Effector memory CD4-positive, alpha-beta T cell (primary cell): ENCODE measurements around the gene PROSER3.

ENCODE experiments used
- DNase-seq, 3 donors: peaks; one replicate each; pipeline ENCODE4 v3.0.0-alpha.2; 2020
- H3K27ac ChIP-seq: 2 replicates; pipeline ENCODE4 v1.7.0; 2013; ENCODE audit warnings: mild to moderate bottlenecking, low read length, moderate library complexity; ENCODE audit not compliant: insufficient read depth, poor library complexity, severe bottlenecking
- H3K27me3 ChIP-seq: replicated peaks from 2 replicates; pipeline ENCODE4 v1.7.0; 2013; ENCODE audit warnings: mild to moderate bottlenecking, low read length; ENCODE audit not compliant: insufficient read depth, control insufficient read depth, poor library complexity, severe bottlenecking
- H3K36me3 ChIP-seq: 2 replicates; pipeline ENCODE4 v1.7.0; 2013; ENCODE audit warnings: mild to moderate bottlenecking, low read length, moderate library complexity; ENCODE audit not compliant: control insufficient read depth, insufficient read depth
- H3K4me1 ChIP-seq: 2 replicates; pipeline ENCODE4 v1.7.0; 2013; ENCODE audit warnings: low read length, mild to moderate bottlenecking; ENCODE audit not compliant: control insufficient read depth, insufficient read depth, poor library complexity, severe bottlenecking
- H3K4me3 ChIP-seq: 2 replicates; pipeline ENCODE4 v1.7.0; 2013; ENCODE audit warnings: low read length, low read depth, mild to moderate bottlenecking; ENCODE audit not compliant: insufficient read depth, poor library complexity, severe bottlenecking
- H3K9me3 ChIP-seq: 2 replicates; pipeline ENCODE4 v1.7.0; 2013; ENCODE audit warnings: mild to moderate bottlenecking, low read length, moderate library complexity; ENCODE audit not compliant: control insufficient read depth

The PROSER3 gene

GRCh38 chr19:35784503-35785338 is 26.7 kb downstream of the PROSER3 start:
- Histone ChIP-seq H3K4me1 (no peaks in the 10 kb centered on the region), H3K9me3 (no peaks in the 10 kb centered on the region), H3K36me3 (peaks cover 5% of the 10 kb centered on the region), H3K27ac (no peak overlapping the region), H3K4me3 (no peak overlapping the region), H3K27me3 (no peaks in the 10 kb centered on the region)
- no peak for DNase-seq

DNA sequence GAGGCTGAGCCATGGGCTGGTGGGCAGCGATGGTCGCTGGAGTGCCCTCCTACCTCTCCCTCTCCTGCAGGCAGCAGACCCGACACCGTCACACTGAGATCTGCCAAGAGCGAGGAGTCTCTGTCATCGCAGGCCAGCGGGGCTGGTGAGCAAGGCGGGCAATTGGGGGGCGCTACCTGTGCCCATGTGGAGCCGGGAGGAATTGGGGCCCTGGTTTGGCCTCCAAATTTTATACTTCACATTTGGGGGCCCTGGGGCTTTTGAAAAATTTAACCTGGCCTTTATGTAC is 27.3 kb downstream of the PROSER3 start:
- H3K4me1 ChIP-seq: no peaks in the 10 kb centered on the region
- DNase-seq: no peak
- no peak overlapping the region for H3K4me3 ChIP-seq
- H3K27me3 ChIP-seq: no peaks in the 10 kb centered on the region
- peaks cover 5% of the 10 kb centered on the region for H3K36me3 ChIP-seq
- no peak overlapping the region for H3K27ac ChIP-seq
- H3K9me3 ChIP-seq: no peaks in the 10 kb centered on the region

DNA sequence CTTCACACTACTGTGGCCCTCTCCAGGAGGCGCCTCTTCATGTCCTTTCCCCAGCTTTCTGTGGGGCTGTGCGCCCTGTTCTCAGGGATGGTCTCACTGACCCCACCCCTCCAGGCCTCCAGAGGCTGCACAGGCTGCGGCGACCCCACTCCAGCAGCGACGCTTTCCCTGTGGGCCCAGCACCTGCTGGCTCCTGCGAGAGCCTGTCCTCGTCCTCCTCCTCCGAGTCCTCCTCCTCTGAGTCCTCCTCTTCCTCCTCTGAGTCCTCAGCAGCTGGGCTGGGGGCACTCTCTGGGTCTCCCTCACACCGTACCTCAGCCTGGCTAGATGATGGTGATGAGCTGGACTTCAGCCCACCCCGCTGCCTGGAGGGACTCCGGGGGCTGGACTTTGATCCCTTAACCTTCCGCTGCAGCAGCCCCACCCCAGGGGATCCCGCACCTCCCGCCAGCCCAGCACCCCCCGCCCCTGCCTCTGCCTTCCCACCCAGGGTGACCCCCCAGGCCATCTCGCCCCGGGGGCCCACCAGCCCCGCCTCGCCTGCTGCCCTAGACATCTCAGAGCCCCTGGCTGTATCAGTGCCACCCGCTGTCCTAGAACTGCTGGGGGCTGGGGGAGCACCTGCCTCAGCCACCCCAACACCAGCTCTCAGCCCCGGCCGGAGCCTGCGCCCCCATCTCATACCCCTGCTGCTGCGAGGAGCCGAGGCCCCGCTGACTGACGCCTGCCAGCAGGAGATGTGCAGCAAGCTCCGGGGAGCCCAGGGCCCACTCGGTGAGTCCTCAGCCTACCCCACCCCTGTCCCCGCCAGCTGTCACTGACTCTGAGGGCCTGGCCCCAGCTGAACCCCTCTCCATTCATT is 28.6 kb downstream of the PROSER3 start:
- Histone ChIP-seq H3K4me1 (no peaks in the 10 kb centered on the region), H3K27ac (no peak overlapping the region), H3K9me3 (no peaks in the 10 kb centered on the region), H3K4me3 (no peak overlapping the region), H3K27me3 (no peaks in the 10 kb centered on the region), H3K36me3 (peaks cover 5% of the 10 kb centered on the region)
- no peak for DNase-seq

- H3K4me3 ChIP-seq: no peak overlapping the region
- no peaks in the 10 kb centered on the region for H3K27me3 ChIP-seq
- no peaks in the 10 kb centered on the region for H3K4me1 ChIP-seq
- H3K36me3 ChIP-seq: peaks cover 5% of the 10 kb centered on the region
- no peak for DNase-seq
- no peak overlapping the region for H3K27ac ChIP-seq
- no peaks in the 10 kb centered on the region for H3K9me3 ChIP-seq
Observed at GRCh38 chr19:35787227-35787799, 29.3 kb downstream of the PROSER3 start.

DNA sequence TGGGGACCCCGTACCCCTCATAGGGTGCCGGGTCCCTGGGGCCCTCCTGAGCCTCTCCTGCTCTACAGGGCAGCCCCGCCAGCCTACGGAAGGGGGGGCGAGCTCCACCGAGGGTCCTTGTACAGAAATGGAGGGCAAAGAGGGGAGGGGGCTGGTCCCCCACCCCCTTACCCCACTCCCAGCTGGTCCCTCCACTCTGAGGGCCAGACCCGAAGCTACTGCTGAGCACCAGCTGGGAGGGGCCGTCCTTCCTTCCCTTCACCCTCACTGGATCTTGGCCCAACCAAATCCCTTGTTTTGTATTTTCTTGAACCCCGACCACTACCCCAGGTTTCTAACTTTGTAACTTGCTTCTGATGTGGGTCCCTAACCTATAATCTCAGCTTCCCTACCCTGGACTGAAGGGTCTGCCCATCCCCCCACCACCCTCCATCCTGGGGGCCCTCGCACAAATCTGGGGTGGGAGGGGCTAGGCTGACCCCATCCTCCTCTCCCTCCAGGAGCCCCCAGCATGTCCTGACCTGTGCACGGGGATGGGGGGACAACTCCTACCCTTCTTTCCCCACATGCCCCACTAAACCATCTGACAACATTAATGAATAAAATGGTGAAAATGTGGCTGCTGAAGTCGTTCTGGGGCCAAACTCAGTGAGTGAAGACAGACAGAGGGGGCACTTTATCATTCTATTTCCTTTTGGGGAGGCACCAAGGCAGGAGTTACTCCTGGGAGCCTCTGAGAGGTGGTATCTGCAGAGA is 30.4 kb downstream of the PROSER3 start:
- Histone ChIP-seq H3K27me3 (no peaks in the 10 kb centered on the region), H3K9me3 (no peaks in the 10 kb centered on the region), H3K4me3 (no peak overlapping the region), H3K4me1 (no peaks in the 10 kb centered on the region), H3K27ac (no peak overlapping the region), H3K36me3 (no peaks in the 10 kb centered on the region)
- no peak for DNase-seq

DNA sequence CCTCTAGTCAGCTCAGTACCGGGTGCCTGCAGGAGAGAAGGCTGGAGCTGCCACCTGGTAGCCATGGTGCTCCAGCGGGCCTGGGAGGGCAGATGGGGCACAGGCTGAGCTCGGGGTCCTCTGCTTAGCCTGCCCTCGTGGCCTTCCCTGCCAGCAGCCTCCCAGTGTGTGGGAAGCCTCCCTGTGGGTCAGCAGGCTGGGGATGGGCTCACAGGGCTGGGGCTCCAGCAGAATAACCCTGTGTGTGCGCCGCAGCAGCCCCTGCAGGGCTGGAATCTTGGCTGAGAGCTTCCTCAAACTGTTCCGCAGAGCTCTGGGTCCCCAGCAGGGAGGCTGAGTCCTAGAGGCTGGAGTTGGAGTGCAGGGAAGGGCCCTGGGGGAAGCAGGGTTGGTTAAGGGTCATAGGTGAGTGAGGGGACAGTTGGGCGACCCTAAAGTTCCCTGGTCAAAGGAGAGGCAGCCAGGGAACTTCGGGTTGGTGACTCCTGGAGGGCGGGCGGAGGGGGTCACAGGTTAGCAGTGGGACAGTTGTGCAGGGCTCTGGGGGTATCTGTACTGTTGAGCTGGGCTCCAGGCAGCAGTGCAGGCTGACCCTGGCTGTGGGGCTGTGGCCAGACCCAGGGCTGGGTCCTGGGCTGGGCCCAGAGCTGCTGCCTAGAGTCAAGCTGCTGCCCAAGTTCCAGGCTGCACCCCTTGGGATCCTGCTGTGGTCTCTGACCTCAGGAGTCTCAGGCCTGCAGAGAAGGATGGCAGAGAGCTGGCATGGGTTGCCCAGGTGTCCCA is 31.4 kb downstream of the PROSER3 start:
- DNase-seq: no peak
- Histone ChIP-seq H3K27me3 (no peaks in the 10 kb centered on the region), H3K36me3 (no peaks in the 10 kb centered on the region), H3K9me3 (no peaks in the 10 kb centered on the region), H3K27ac (no peak overlapping the region), H3K4me3 (no peak overlapping the region), H3K4me1 (no peaks in the 10 kb centered on the region)

- Histone ChIP-seq H3K27ac (no peak overlapping the region), H3K36me3 (no peaks in the 10 kb centered on the region), H3K4me3 (no peak overlapping the region), H3K27me3 (no peaks in the 10 kb centered on the region), H3K4me1 (no peaks in the 10 kb centered on the region), H3K9me3 (no peaks in the 10 kb centered on the region)
- DNase-seq: no peak
Observed at GRCh38 chr19:35789978-35790944, 32.3 kb downstream of the PROSER3 start.

GRCh38 chr19:35790981-35791813 is 33.2 kb downstream of the PROSER3 start:
- no peak overlapping the region for H3K27ac ChIP-seq
- H3K9me3 ChIP-seq: no peaks in the 10 kb centered on the region
- no peak for DNase-seq
- no peak overlapping the region for H3K4me3 ChIP-seq
- no peaks in the 10 kb centered on the region for H3K27me3 ChIP-seq
- H3K36me3 ChIP-seq: no peaks in the 10 kb centered on the region
- H3K4me1 ChIP-seq: no peaks in the 10 kb centered on the region
